GM18526 (cell line): ENCODE results near the gene CRISPLD2.

Source experiments
- POLR2A ChIP-seq: IDR thresholded peaks from 3 replicates; pipeline ENCODE4 v1.6.1; 2011; ENCODE audit not compliant: insufficient read length; ENCODE audit errors: extremely low read depth

Gene CRISPLD2

GRCh38 chr16:84916850-84917249, 97.1 kb downstream of the CRISPLD2 start:
- no peak for TF ChIP-seq POLR2A

- no peak for TF ChIP-seq POLR2A
These were observed 97.7 kb downstream of the CRISPLD2 start for GRCh38 chr16:84917492-84917891.

- TF ChIP-seq POLR2A: no peak
These were observed 98.5 kb downstream of the CRISPLD2 start for GRCh38 chr16:84918006-84918909.

GRCh38 chr16:84919269-84919668, 99.5 kb downstream of the CRISPLD2 start:
- TF ChIP-seq POLR2A: no peak

GRCh38 chr16:84919708-84920107, 99.9 kb downstream of the CRISPLD2 start:
- no peak for TF ChIP-seq POLR2A

GRCh38 chr16:84920333-84920732, 100.5 kb downstream of the CRISPLD2 start:
- TF ChIP-seq POLR2A: no peak

GRCh38 chr16:84922351-84923120, 102.8 kb downstream of the CRISPLD2 start:
- no peak for TF ChIP-seq POLR2A

GRCh38 chr16:84924331-84925091, 104.7 kb downstream of the CRISPLD2 start:
- no peak for TF ChIP-seq POLR2A

- TF ChIP-seq POLR2A: no peak
These were observed 105.4 kb downstream of the CRISPLD2 start for GRCh38 chr16:84925092-84925772.

- no peak for TF ChIP-seq POLR2A
These were observed 106.1 kb downstream of the CRISPLD2 start for GRCh38 chr16:84925773-84926372.

GRCh38 chr16:84926462-84926861, 106.7 kb downstream of the CRISPLD2 start:
- no peak for TF ChIP-seq POLR2A

- TF ChIP-seq POLR2A: no peak
These were observed 108.1 kb downstream of the CRISPLD2 start for GRCh38 chr16:84927621-84928591.

- no peak for TF ChIP-seq POLR2A
These were observed 109.1 kb downstream of the CRISPLD2 start for GRCh38 chr16:84928679-84929420.
